Central memory CD4-positive, alpha-beta T cell (primary cell): ENCODE measurements around the gene PAK1.

Experiments
- DNase-seq: peaks from one replicate; pipeline ENCODE4 v3.0.0; 2022

Gene PAK1

GRCh38 chr11:77435972-77436371, 37.9 kb downstream of the PAK1 start:
- no peak for DNase-seq

GRCh38 chr11:77431813-77432212, 42.1 kb downstream of the PAK1 start:
- no peak for DNase-seq

GRCh38 chr11:77428598-77428997, 45.3 kb downstream of the PAK1 start:
- no peak for DNase-seq

- no peak for DNase-seq
Observed at GRCh38 chr11:77425346-77425745, 48.5 kb downstream of the PAK1 start.

- no peak for DNase-seq
Observed at GRCh38 chr11:77424644-77425043, 49.2 kb downstream of the PAK1 start.

- no peak for DNase-seq
Observed at GRCh38 chr11:77423624-77424023, 50.3 kb downstream of the PAK1 start.

GRCh38 chr11:77422687-77423086, 51.2 kb downstream of the PAK1 start:
- DNase-seq, result no peak

- DNase-seq, result no peak
Observed at GRCh38 chr11:77421041-77421723, 52.7 kb downstream of the PAK1 start.

GRCh38 chr11:77418971-77419597, 54.8 kb downstream of the PAK1 start:
- DNase-seq, result no peak

GRCh38 chr11:77418155-77418970, 55.5 kb downstream of the PAK1 start:
- DNase-seq, result no peak

GRCh38 chr11:77416357-77416756, 57.5 kb downstream of the PAK1 start:
- no peak for DNase-seq

- DNase-seq, result no peak
Observed at GRCh38 chr11:77413850-77414460, 59.9 kb downstream of the PAK1 start.

GRCh38 chr11:77412814-77413213, 61.1 kb downstream of the PAK1 start:
- DNase-seq, result no peak

GRCh38 chr11:77411717-77412441, 62.0 kb downstream of the PAK1 start:
- DNase-seq, result peak; percentile 67

- DNase-seq, result no peak
Observed at GRCh38 chr11:77411137-77411707, 62.7 kb downstream of the PAK1 start.

- no peak for DNase-seq
Observed at GRCh38 chr11:77410076-77410827, 63.6 kb downstream of the PAK1 start.

GRCh38 chr11:77409046-77409445, 64.8 kb downstream of the PAK1 start:
- DNase-seq, result no peak

GRCh38 chr11:77407613-77408012, 66.3 kb downstream of the PAK1 start:
- DNase-seq, result no peak

- DNase-seq, result no peak
Observed at GRCh38 chr11:77406396-77406795, 67.5 kb downstream of the PAK1 start.

- DNase-seq, result no peak
Observed at GRCh38 chr11:77403211-77403610, 70.7 kb downstream of the PAK1 start.

GRCh38 chr11:77402218-77402556, 71.7 kb downstream of the PAK1 start:
- DNase-seq, result no peak
